ENCODE data around the gene PRKCE.

The PRKCE gene

GRCh38 chr2:46072101-46072820, 420.8 kb downstream of the PRKCE start:
- H3K27me3 ChIP-seq (ENCODE audit: control insufficient read depth in 1 of 2, insufficient read depth in 2 of 2, low read length in 2 of 2): no peaks in the 10 kb centered on the region
- no peak overlapping the region for H3K4me3 ChIP-seq (ENCODE audit: low read depth in 1 of 2, low read length in 2 of 2)
- H3K4me1 ChIP-seq (ENCODE audit: insufficient read depth, low read length): no peaks in the 10 kb centered on the region
- no peak overlapping the region for H3K27ac ChIP-seq (ENCODE audit: low read depth, low read length)
- no peaks in the 10 kb centered on the region for H3K9me3 ChIP-seq (ENCODE audit: low read length)
- no peak overlapping the region for H3K9ac ChIP-seq (ENCODE audit: low read length)
- H3K36me3 ChIP-seq (ENCODE audit: insufficient read depth, low read length): no peaks in the 10 kb centered on the region

- H3K9me3 ChIP-seq (ENCODE audit: low read length): no peaks in the 10 kb centered on the region
- H3K36me3 ChIP-seq (ENCODE audit: insufficient read depth, low read length): no peaks in the 10 kb centered on the region
- no peak overlapping the region for H3K9ac ChIP-seq (ENCODE audit: low read length)
- H3K27me3 ChIP-seq (ENCODE audit: control insufficient read depth in 1 of 2, insufficient read depth in 2 of 2, low read length in 2 of 2): no peaks in the 10 kb centered on the region
- no peak overlapping the region for H3K27ac ChIP-seq (ENCODE audit: low read depth, low read length)
- H3K4me1 ChIP-seq (ENCODE audit: insufficient read depth, low read length): no peaks in the 10 kb centered on the region
- H3K4me3 ChIP-seq (ENCODE audit: low read depth in 1 of 2, low read length in 2 of 2): no peak overlapping the region
These were observed 422.1 kb downstream of the PRKCE start for GRCh38 chr2:46073540-46074046.

GRCh38 chr2:46074501-46074900, 423.0 kb downstream of the PRKCE start:
- Histone ChIP-seq H3K9me3 (ENCODE audit: low read length) (no peaks in the 10 kb centered on the region), H3K27me3 (ENCODE audit: control insufficient read depth in 1 of 2, insufficient read depth in 2 of 2, low read length in 2 of 2) (no peaks in the 10 kb centered on the region), H3K36me3 (ENCODE audit: insufficient read depth, low read length) (no peaks in the 10 kb centered on the region), H3K4me1 (ENCODE audit: insufficient read depth, low read length) (no peaks in the 10 kb centered on the region), H3K9ac (ENCODE audit: low read length) (no peak overlapping the region), H3K4me3 (ENCODE audit: low read depth in 1 of 2, low read length in 2 of 2) (no peak overlapping the region), H3K27ac (ENCODE audit: low read depth, low read length) (no peak overlapping the region)

GRCh38 chr2:46075848-46076247, 424.4 kb downstream of the PRKCE start:
- Histone ChIP-seq H3K9ac (ENCODE audit: low read length) (no peak overlapping the region), H3K9me3 (ENCODE audit: low read length) (no peaks in the 10 kb centered on the region), H3K4me3 (ENCODE audit: low read depth in 1 of 2, low read length in 2 of 2) (no peak overlapping the region), H3K36me3 (ENCODE audit: insufficient read depth, low read length) (no peaks in the 10 kb centered on the region), H3K27ac (ENCODE audit: low read depth, low read length) (no peak overlapping the region), H3K27me3 (ENCODE audit: control insufficient read depth in 1 of 2, insufficient read depth in 2 of 2, low read length in 2 of 2) (no peaks in the 10 kb centered on the region), H3K4me1 (ENCODE audit: insufficient read depth, low read length) (no peaks in the 10 kb centered on the region)

GRCh38 chr2:46076251-46076650, 424.8 kb downstream of the PRKCE start:
- Histone ChIP-seq H3K36me3 (ENCODE audit: insufficient read depth, low read length) (no peaks in the 10 kb centered on the region), H3K4me1 (ENCODE audit: insufficient read depth, low read length) (no peaks in the 10 kb centered on the region), H3K27ac (ENCODE audit: low read depth, low read length) (no peak overlapping the region), H3K4me3 (ENCODE audit: low read depth in 1 of 2, low read length in 2 of 2) (no peak overlapping the region), H3K9me3 (ENCODE audit: low read length) (no peaks in the 10 kb centered on the region), H3K9ac (ENCODE audit: low read length) (no peak overlapping the region), H3K27me3 (ENCODE audit: control insufficient read depth in 1 of 2, insufficient read depth in 2 of 2, low read length in 2 of 2) (no peaks in the 10 kb centered on the region)

- Histone ChIP-seq H3K27ac (ENCODE audit: low read depth, low read length) (no peak overlapping the region), H3K27me3 (ENCODE audit: control insufficient read depth in 1 of 2, insufficient read depth in 2 of 2, low read length in 2 of 2) (no peaks in the 10 kb centered on the region), H3K4me1 (ENCODE audit: insufficient read depth, low read length) (no peaks in the 10 kb centered on the region), H3K9ac (ENCODE audit: low read length) (no peak overlapping the region), H3K4me3 (ENCODE audit: low read depth in 1 of 2, low read length in 2 of 2) (no peak overlapping the region), H3K9me3 (ENCODE audit: low read length) (no peaks in the 10 kb centered on the region), H3K36me3 (ENCODE audit: insufficient read depth, low read length) (no peaks in the 10 kb centered on the region)
These were observed 425.4 kb downstream of the PRKCE start for GRCh38 chr2:46076875-46077274.

GRCh38 chr2:46077522-46078107, 426.1 kb downstream of the PRKCE start:
- Histone ChIP-seq H3K27ac (ENCODE audit: low read depth, low read length) (no peak overlapping the region), H3K9me3 (ENCODE audit: low read length) (no peaks in the 10 kb centered on the region), H3K4me3 (ENCODE audit: low read depth in 1 of 2, low read length in 2 of 2) (no peak overlapping the region), H3K27me3 (ENCODE audit: control insufficient read depth in 1 of 2, insufficient read depth in 2 of 2, low read length in 2 of 2) (no peaks in the 10 kb centered on the region), H3K4me1 (ENCODE audit: insufficient read depth, low read length) (no peaks in the 10 kb centered on the region), H3K9ac (ENCODE audit: low read length) (no peak overlapping the region), H3K36me3 (ENCODE audit: insufficient read depth, low read length) (no peaks in the 10 kb centered on the region)

GRCh38 chr2:46079985-46080560, 428.6 kb downstream of the PRKCE start:
- H3K4me1 ChIP-seq (ENCODE audit: insufficient read depth, low read length): no peaks in the 10 kb centered on the region
- no peak overlapping the region for H3K4me3 ChIP-seq (ENCODE audit: low read depth in 1 of 2, low read length in 2 of 2)
- H3K36me3 ChIP-seq (ENCODE audit: insufficient read depth, low read length): no peaks in the 10 kb centered on the region
- H3K9ac ChIP-seq (ENCODE audit: low read length): no peak overlapping the region
- H3K9me3 ChIP-seq (ENCODE audit: low read length): no peaks in the 10 kb centered on the region
- no peak overlapping the region for H3K27ac ChIP-seq (ENCODE audit: low read depth, low read length)
- H3K27me3 ChIP-seq (ENCODE audit: control insufficient read depth in 1 of 2, insufficient read depth in 2 of 2, low read length in 2 of 2): no peaks in the 10 kb centered on the region

GRCh38 chr2:46082531-46083485, 431.3 kb downstream of the PRKCE start:
- no peaks in the 10 kb centered on the region for H3K9me3 ChIP-seq (ENCODE audit: low read length)
- H3K27ac ChIP-seq (ENCODE audit: low read depth, low read length): no peak overlapping the region
- H3K9ac ChIP-seq (ENCODE audit: low read length): no peak overlapping the region
- no peak overlapping the region for H3K4me3 ChIP-seq (ENCODE audit: low read depth in 1 of 2, low read length in 2 of 2)
- peaks cover 5% of the 10 kb centered on the region for H3K4me1 ChIP-seq (ENCODE audit: insufficient read depth, low read length)
- H3K27me3 ChIP-seq (ENCODE audit: control insufficient read depth in 1 of 2, insufficient read depth in 2 of 2, low read length in 2 of 2): no peaks in the 10 kb centered on the region
- H3K36me3 ChIP-seq (ENCODE audit: insufficient read depth, low read length): peaks cover 18% of the 10 kb centered on the region

GRCh38 chr2:46086578-46087070, 435.1 kb downstream of the PRKCE start:
- no peak overlapping the region for H3K27ac ChIP-seq (ENCODE audit: low read depth, low read length)
- H3K9ac ChIP-seq (ENCODE audit: low read length): no peak overlapping the region
- no peak overlapping the region for H3K4me3 ChIP-seq (ENCODE audit: low read depth in 1 of 2, low read length in 2 of 2)
- peaks cover 5% of the 10 kb centered on the region for H3K4me1 ChIP-seq (ENCODE audit: insufficient read depth, low read length)
- no peaks in the 10 kb centered on the region for H3K9me3 ChIP-seq (ENCODE audit: low read length)
- peaks cover 40% of the 10 kb centered on the region for H3K36me3 ChIP-seq (ENCODE audit: insufficient read depth, low read length)
- no peaks in the 10 kb centered on the region for H3K27me3 ChIP-seq (ENCODE audit: control insufficient read depth in 1 of 2, insufficient read depth in 2 of 2, low read length in 2 of 2)

GRCh38 chr2:46087492-46087891, 436.0 kb downstream of the PRKCE start:
- H3K36me3 ChIP-seq (ENCODE audit: insufficient read depth, low read length): peaks cover 40% of the 10 kb centered on the region
- peaks cover 5% of the 10 kb centered on the region for H3K4me1 ChIP-seq (ENCODE audit: insufficient read depth, low read length)
- H3K27ac ChIP-seq (ENCODE audit: low read depth, low read length): no peak overlapping the region
- H3K9ac ChIP-seq (ENCODE audit: low read length): no peak overlapping the region
- H3K9me3 ChIP-seq (ENCODE audit: low read length): no peaks in the 10 kb centered on the region
- no peak overlapping the region for H3K4me3 ChIP-seq (ENCODE audit: low read depth in 1 of 2, low read length in 2 of 2)
- H3K27me3 ChIP-seq (ENCODE audit: control insufficient read depth in 1 of 2, insufficient read depth in 2 of 2, low read length in 2 of 2): no peaks in the 10 kb centered on the region

All from muscle layer of colon (tissue), 2 donors.